ELF-1 (cell line): ENCODE measurements around the gene DDR2.
"Not testable (repeated sequence)": the region's sequence is repeated elsewhere in the genome, so short reads cannot be mapped to it uniquely, and the experiment has no call there.

Experiments
- DNase-seq: peaks from one replicate; pipeline ENCODE4 v3.0.0-alpha.2; 2016; ENCODE audit warnings: low read depth, low spot score

Gene DDR2

DNA sequence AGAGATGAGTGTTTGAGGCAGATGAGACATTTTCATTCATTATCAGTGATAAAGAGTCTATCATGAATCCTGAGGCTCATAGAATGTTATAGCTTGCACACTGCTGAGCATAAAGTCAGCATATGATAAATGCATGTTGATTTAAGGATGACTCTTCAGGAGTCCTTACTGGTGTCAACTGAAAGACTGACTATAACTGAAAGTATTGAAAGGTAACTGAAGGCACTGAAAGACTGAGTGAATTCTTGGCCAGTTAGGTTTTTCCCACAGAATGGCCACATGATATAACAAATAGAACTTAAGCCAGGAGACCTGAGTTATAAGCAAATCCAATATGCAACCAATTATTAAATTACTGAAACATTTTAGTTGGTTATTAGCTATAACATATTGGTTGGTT, 89.2 kb downstream of the DDR2 start:
- no peak for DNase-seq

DNA sequence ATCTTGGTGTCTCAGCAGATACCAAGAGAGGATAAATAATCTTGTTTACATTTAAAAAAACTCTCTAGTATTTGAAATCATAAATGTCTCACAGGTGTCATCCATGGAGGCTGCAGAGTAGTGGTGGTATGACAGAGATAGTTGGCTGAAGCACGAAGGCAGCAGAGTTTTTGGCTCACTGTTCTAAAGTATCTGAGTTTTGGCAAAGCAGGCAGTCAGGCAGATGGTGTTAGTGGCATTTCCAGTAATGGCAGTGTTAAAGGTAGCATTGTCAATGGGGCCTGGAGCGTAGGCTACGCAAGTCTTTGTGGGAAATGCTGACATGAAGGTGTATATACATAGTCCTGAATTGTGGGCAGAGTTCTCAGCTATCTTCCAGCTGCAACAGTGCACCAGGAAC, 89.8 kb downstream of the DDR2 start:
- DNase-seq, result no peak

DNA sequence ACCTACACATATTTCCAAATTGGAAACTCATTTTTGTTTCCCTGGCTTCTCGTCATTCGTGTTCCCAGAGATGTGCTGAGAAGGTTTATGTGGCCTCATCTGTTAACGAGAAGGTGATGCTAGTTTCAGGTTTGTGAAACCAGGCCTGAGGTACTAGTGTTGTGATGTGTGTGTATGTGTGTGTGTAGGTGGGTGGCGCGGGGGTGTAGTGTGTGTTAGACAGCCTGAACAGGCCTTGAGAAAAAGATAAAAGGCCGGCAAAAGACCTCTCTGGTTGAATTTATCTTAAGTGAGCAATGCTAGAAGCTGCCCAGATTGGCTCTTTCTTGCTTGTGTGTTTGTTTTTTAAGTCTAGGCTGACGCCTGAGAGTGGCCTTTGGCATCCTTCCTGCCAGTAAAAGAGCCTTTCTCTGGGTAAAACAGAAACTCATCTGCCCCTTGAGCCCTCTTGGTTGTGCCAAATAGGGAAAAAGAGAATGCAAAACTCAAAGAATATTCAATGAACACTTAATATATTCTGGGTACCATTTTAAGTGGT, 92.4 kb downstream of the DDR2 start:
- DNase-seq, result no peak

DNA sequence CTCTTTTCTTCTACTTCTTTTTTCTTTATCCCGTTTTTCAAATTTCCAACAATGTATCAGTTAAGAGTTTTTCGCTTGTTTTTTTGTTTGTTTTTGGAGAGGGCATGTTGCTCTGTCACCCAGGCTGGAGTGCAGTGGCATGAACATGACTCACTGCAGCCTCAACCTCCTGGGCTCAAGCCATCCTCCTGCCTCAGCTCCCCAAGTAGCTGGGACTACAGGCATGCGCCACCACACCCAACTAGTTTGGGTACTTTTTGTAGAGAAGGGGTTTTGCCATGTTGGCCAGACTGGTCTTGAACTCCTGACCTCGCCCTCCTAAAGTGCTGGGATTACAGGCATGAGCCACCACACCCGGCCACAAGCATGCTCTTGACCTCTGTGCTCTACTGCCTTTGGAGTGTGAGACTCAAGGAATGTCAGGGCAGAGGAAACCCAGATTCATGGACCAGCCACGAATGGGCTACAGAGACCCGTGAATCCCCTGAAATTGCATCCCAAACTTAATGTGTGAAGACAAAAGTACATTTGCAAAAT, 93.1 kb downstream of the DDR2 start:
- no peak for DNase-seq

DNA sequence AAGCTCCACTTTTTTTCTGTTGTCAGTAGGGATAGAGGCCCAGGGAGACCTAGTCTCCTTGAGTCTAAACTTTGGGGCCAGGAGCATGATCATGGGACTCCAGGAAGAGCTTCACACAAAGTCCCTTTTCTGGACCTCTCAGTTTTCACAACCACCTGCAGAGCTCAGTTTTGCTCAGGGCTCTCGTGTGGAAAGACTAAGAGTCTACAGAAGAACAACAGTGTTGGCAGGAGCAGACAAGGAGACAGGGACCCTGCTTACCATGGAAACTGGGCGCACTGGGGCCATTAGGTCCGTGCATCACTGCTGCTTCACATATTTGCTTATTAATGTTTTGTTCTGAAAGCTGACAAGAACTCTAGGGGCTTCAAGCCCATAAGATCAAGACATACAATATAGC, 94.3 kb downstream of the DDR2 start:
- DNase-seq, result no peak

DNA sequence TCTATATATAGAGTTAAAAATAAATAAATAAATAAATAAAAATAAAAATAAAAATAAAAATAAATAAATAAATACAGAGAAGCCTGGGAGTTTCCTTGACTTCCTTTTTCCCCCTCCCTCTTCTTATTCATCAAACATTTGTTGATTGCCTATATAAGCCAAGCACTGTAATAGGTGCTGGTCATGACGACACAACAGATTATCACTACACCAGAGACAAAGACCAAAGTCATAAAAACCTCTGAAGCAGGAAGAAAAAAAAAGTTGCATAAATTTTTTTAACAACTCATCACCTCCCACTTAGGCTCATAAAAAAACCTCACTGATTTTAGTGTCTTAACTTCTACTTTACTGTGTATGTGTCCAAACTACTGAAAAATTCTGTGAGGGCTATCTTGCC, 95.2 kb downstream of the DDR2 start:
- DNase-seq, result not testable (repeated sequence)

DNA sequence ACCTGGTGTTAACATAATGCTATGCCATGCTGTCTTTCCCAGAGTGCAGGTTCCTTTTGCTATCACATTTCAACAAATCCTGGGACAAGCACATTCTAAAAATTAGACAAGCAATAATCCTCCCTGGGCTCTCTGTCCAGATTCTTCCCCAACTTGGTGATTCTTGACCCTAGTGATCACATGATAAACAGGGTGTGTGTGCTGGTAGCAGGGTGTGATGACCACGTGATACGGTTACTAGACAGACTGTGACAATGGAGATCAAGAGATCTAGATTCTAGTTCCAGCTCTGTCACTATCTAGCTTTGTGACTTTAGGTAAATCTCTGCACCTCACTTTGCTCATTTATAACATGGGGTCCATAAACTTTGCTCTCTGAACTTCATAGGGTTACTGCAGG, 96.3 kb downstream of the DDR2 start:
- DNase-seq, result no peak

DNA sequence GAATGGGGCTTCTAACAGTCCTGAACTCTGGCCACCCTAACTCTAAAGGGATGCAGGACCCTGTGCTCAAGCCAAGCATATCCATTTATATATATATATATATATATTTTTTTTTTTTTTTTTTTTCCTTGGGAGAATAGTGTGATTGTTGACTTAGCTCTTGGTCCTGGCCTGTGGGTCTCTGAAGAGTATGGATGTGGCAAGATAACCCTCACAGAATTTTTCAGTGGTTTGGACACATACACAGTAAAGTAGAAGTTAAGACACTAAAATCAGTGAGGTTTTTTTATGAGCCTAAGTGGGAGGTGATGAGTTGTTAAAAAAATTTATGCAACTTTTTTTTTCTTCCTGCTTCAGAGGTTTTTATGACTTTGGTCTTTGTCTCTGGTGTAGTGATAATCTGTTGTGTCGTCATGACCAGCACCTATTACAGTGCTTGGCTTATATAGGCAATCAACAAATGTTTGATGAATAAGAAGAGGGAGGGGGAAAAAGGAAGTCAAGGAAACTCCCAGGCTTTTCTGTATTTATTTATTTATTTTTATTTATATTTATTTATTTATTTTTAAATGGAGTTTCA, 97.0 kb downstream of the DDR2 start:
- not testable (repeated sequence) for DNase-seq

DNA sequence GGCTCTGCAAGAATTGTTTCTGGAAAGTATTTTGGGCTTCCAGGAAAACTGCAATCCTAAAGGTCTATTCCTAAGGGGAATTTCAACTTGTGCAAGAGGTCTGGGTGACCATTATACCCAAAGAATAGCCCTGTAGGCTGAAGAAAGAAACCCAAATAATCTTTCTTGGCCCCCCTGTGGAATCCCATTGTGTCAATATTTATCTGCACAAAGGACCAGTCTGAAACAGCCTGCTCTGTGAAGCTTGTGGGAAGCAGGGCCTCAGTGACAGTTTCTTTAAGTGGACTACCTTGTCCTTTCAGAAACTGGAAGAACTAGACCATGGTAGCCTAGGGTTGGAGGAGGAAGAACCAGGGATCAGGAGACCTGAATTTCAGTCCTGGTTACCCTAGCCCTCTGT, 99.8 kb downstream of the DDR2 start:
- no peak for DNase-seq

DNA sequence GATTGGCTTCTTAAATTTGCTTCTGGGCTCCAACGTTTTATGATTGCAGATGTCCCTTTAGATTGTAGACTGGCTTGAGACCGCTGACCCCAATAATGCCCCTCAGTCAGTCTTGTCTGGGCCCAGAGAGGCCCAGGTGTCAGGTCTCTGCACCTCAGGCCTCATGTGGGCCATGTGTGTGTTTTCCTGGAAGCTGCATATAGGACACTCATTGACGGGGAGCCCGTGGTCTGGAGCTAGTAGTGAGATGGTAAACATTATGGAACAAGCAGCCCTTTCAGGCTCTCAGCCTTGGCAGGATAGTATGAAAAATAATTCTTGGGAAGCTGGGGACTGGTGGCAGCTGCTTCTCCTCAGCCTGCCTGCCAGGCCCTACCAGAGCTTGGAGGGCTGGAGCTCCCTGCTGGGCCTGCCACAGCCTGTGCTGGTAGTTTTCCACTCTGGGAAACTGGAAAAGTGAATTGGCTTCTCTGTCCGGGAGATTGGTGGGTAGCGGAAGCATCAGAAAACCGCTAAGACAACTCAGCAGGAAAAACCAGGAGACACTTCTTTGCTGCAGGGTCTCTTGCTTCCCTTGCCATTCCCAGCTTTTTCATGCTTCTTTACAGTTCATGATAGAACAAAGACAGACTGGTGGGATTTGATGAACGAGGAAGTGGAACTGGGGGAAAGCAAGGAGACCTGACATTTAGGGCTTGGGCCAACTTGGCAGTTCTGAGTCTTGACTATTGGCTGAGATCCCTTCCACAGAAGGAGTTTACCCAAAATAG, 100.5 kb downstream of the DDR2 start:
- peak; percentile 9 for DNase-seq

DNA sequence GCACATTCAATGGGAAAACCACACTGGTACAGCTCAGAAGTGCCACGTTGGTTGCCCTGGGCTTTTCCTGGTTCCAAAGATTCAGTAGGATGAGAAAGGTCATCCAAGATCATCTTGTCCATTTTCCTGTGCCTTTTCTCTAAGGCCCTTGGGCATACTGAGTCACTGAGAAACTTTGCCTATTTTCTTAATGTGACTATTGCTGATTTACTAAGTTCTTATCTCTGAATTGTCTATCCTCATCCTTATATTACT, 101.0 kb downstream of the DDR2 start:
- no peak for DNase-seq

DNA sequence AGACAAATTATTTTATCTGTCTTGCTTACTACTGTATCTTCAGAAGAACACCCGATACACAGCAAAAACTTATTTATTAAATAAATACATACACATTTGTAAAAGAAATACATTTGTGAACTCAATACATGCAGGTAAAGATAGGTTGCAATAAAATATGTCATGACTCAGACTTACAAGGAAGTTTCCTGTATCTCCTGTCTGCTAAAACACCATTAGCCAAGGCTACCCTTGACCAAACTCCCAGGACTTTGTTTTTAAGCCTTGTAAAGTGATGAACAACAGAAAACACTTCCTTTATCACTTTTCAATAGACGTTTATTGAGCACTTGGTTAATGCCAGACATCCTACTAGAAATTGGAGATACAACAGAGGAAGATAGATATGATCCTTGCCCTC, 101.8 kb downstream of the DDR2 start:
- DNase-seq, result no peak

DNA sequence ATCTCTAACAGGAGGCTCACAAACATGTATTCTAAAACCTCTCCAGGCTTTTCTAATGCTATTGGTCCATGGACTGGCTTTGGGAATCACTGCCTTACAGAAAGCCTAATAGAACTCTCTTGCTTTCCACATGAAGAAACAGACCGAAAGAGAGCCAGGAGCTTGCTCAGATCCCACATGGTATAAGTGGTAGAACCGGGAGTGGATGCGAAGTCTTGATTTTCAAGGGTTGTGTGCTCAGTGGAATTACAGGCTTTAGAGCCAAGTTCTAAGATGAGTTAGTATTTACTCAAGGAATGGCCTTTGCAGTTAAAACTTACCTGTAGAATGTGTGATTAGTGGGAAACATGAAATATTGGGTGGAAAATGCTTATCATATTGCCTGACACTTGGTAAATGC, 103.9 kb downstream of the DDR2 start:
- DNase-seq, result no peak

DNA sequence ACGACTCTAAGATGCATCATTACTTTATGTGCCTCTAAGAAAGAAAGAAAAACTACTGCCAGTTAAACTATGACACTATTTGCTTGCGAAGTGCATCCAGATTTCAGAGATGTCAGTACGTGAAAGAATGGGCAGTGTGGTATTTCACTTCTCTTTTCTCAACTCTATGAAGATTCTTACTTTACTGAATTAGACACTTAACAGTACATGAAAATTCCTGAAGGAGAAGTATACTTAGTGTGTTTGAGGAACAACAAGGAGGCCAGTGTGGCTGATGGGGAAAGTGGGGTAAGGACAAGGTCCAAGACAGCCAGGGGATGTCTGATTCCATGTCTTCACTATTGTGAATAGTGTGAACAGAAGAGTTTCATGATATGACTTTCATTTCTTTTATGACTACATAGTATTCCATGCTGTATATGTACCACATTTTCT, 104.4 kb downstream of the DDR2 start:
- DNase-seq, result no peak

DNA sequence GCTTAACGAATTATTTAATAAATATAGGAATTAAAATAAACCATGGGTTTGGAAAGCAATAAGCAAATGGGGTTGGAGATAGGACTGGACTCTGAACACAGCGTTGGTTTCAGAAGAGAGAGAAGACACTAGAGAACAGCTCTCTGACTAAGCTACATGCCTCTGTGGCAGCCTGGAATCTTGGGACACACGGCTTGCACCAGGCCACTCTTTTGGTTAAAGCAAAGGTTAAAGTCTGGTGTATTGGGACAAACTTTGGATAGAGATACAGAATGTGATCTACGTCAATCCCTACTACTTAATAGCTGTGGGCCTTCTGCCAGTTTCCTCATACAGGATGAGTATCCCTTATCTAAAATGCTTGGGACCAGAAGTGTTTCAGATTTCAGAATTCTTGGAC, 108.5 kb downstream of the DDR2 start:
- no peak for DNase-seq

DNA sequence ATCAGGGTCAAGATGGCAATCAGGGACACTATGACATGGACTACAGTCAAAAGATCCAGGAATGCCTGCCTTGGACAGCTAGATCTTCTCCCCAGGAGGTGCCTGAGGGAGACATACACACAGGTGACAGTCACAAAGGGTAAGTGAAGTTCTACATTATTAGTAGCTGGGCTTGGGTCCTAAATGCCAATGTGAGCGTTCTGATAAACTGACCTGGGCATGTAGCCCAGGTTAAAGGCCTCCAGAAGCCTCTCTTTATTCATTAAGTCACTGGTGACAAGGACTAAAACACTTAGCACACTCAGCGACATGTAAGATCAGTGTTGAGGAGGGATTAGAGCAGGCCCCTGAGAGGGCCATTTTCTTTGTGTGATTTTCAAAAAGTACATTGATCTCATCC, 109.3 kb downstream of the DDR2 start:
- DNase-seq, result no peak

DNA sequence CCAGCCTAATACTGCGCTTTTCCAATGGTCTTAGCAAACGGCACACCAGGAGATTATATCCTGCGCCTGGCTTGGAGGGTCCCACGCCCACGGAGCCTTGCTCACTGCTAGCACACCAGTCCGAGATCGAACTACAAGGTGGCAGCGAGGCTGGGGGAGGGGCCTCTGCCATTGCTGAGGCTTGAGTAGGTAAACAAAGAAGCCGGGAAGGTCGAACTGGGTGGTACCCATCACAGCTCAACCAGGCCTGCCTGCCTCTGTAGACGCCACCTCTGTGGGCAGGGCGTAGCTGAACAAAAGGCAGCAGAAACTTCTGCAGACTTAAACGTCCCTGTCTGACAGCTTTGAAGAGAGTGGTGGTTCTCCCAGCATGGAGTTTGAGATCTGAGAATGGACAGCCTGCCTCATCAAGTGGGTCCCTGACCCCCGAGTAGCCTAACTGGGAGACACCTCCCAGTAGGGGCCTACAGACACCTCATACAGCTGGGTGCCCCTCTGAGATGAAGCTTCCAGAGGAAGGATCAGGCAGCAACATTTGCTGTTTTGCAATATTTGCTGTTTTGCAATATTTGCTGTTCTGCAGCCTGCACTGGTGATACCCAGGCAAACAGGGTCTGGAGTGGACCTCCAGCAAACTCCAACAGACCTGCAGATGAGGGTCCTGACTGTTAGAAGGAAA, 114.1 kb downstream of the DDR2 start:
- not testable (repeated sequence) for DNase-seq

DNA sequence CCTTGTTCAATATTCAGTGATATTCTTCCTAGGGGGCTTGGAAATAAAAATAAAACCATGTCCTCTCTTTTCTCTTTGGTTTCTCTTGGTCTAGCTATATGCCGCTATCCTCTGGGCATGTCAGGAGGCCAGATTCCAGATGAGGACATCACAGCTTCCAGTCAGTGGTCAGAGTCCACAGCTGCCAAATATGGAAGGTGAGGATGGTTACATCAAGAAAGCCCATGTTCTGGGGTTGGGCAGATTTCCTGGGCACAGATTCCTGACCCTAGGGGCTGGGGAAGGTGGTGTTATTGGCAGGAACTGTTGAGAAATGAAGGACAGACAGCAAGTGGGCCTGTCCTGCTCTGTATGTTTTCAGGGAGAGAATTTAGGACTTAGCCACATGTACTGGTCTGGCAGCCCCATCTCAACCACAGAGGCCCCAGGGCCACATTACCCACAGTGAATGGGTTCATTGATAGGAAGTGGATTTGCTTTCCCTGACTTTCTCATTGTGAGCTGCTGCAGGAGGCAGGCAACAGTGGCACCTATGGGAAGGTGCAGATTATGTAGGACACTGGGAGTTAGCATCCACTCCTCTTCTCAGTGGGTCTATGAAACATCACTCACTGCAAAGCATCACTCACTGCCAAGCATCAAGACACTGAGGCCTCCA, 120.9 kb downstream of the DDR2 start:
- no peak for DNase-seq

DNA sequence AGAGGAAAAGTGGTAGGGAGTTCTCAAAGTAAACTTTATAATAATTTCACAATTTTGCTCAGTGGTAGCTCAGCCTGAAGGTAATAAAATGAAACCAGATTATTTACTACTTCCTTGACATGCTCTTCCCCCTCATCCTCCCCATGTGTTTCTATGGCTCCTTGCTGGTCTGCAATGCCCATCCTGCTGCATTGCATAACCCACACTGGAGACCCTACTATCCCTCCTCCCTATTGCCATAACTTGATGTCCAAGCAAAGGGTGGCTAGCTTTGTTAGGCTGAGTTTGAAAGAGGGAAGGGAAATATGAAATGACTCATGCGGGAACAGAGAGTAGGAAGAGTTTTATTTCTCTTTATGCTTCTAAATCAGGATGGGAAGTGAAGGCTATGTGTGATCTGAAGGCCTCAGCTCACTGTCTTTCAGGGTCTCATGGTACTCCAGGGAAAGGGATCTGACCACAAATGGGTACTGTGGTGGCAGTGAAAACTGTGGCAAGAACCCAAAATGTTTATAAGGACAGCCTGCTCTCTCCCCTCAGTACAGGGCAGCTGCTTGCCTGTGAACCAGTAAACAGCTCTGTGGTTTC, 121.8 kb downstream of the DDR2 start:
- DNase-seq, result no peak

DNA sequence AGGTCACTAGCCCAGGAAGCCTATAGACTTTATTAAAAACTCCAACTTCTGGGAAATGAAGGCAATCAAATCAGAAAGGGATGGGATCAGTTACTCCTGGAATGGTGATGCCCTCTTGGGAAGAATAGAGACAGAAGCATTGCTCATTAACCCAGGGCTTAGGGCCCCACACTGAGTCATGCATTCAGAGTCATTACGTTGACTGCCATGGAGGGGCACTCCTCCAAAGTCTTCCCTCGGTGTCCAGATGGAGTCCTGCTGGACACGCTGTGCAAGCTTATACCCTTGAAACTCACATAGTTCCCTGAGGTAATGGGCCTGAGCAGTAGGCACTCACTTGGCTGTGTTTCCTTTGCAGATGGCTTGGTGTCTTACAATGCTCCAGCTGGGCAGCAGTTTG, 123.0 kb downstream of the DDR2 start:
- DNase-seq, result no peak

DNA sequence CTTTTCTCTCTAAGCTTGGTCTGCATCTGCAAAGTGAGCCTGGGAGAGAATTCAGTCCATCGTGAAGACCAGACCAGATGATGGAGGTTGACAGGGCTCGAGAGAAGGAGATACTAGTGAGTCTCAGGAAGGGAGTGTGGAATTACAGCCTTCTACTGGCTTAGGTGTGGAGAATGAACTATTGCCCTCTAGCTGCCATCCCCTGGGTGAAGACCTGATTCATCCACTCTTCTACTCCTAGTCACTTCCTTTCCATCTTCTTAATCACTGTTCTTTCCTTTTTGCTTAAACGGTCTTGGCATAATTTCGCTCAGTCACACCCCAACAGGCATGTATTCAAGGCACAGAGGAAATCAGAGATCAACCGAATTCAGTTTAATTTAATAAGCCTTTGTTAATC, 124.3 kb downstream of the DDR2 start:
- no peak for DNase-seq

DNA sequence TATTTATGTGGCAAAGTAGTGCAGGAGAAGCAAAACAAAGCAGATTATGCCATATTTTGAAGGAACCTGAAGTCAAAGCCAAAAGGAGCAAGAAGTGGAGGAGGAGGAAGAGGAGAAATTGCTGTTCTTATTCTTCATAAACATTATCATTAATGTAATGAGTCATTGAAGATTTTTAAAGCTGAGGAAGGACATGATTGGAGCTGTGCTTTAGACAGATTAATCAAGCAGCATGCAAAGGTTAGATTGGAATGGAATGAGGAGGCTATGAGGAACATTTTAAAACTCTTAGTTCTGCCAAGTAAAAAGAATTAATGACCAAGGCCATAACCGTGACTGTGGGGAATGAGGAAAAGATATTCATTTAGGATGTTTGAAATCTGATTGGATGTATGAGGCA, 125.2 kb downstream of the DDR2 start:
- no peak for DNase-seq
